Prostate gland (tissue), 2 donors: ENCODE data around the gene RPL28. TPM values are rescaled to one million over a fixed set of nuclear protein-coding genes. Genes with fewer than 3 reads are reported as not detected.

Source experiments
- DNase-seq: peaks from one replicate; pipeline ENCODE4 v3.0.0-alpha.2; 2019; ENCODE audit warnings: low spot score
- H3K27ac ChIP-seq, 2 donors: fragments of 200-600 bp; sonication (generic); 2 replicates each; pipeline ENCODE4 v1.5.1; 2017 to 2019
- H3K27me3 ChIP-seq: fragments of 200-600 bp; sonication (generic); replicated peaks from 2 replicates; pipeline ENCODE4 v1.5.1; 2019; ENCODE audit not compliant: insufficient read depth
- H3K36me3 ChIP-seq, 2 donors: fragments of 200-600 bp; sonication (generic); 1 replicate in 1 of 2; 2 replicates in 1 of 2; pipeline versions ENCODE4 v1.5.1 to v1.8.1; 2017 to 2019
- H3K4me1 ChIP-seq: fragments of 200-600 bp; sonication (generic); replicated peaks from 2 replicates; pipeline ENCODE4 v1.5.1; 2019
- H3K4me3 ChIP-seq, 2 donors: fragments of 200-600 bp; sonication (generic); 2 replicates each; pipeline ENCODE4 v1.5.1; 2017 to 2019
- H3K9me3 ChIP-seq: fragments of 200-600 bp; sonication (generic); 2 replicates; pipeline ENCODE4 v1.5.1; 2017
- POLR2A ChIP-seq: fragments of 450-650 bp; IDR thresholded peaks from one replicate; pipeline ENCODE4 v1.6.1; 2016; ENCODE audit warnings: antibody characterized with exemption, mild to moderate bottlenecking
- POLR2AphosphoS5 ChIP-seq: sonication (generic); formaldehyde crosslinking; IDR thresholded peaks from one replicate; pipeline ENCODE4 v1.6.1; 2017; ENCODE audit warnings: antibody characterized with exemption
- WGBS: methylation state at CpG from one replicate; pipeline ENCODE4 v1.1.5; 2018; 5-methylcytosine and 5-hydroxymethylcytosine counted together
- intact Hi-C: fragments of 100-400 bp; cut with DNase I; formaldehyde crosslinking; loops from one replicate; pipeline ENCODE4 v1.14.2; 2022
- total RNA-seq, 2 donors: library from RNA; depleted of rRNA; stranded (reverse); fragments of >200 nt; gene quantifications; one replicate each; pipeline ENCODE4 v1.1.0, GENCODE V29; 2016
- TF ChIP-seq, protein P1 (sequence below), 4 experiments: fragments of 200-600 bp in 2 of 4; fragments of 450-650 bp in 2 of 4; sonication (generic) in 2 of 4; IDR thresholded peaks; 1 replicate in 3 of 4; 2 replicates in 1 of 4; pipeline ENCODE4 v1.5.1; 2016 to 2019; ENCODE audit warnings: antibody characterized with exemption in 4 of 4, mild to moderate bottlenecking in 2 of 4, moderate library complexity in 2 of 4

Gene RPL28
- total RNA-seq, 2 donors from 2014 or later, result 439 to 554 TPM

DNA sequence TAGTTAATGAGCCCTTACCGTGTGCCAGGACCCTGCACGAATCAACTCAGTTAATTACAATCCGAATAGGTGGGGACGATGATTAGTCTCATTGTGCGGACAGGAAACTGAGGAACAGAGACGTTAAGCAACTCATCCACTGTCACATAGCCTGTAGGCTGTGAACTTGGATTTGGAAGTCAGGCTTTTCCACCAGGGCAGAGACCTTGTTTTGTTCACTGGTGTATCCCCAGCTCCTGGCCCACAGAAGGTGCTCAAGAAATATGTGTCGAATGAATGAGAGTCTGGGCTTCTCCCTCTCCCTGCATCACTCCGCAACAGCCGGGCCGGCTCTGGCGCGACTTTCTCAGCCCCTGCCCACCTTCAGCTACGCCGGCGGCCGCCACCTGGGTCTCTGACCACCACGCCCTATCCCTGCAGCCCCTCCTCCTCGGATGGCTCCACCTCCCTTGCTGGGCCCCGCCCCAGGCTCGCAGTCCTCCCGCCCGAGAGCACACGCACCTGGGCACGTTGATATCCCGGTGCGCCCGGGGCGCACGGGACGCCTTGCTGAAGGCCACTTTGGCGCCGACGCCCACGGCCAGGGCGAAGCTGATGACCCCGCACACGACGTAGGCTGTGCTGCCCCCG is 56.1 kb downstream of the RPL28 start:
- intact Hi-C loops, result no loop called here
- Histone ChIP-seq H3K27ac (no peak overlapping the region), H3K36me3 (no peaks in the 10 kb centered on the region), H3K27me3 (peaks cover 45% of the 10 kb centered on the region), H3K4me3 (no peak overlapping the region), H3K9me3 (no peaks in the 10 kb centered on the region), H3K4me1 (no peaks in the 10 kb centered on the region)
- TF ChIP-seq, protein P1, sequence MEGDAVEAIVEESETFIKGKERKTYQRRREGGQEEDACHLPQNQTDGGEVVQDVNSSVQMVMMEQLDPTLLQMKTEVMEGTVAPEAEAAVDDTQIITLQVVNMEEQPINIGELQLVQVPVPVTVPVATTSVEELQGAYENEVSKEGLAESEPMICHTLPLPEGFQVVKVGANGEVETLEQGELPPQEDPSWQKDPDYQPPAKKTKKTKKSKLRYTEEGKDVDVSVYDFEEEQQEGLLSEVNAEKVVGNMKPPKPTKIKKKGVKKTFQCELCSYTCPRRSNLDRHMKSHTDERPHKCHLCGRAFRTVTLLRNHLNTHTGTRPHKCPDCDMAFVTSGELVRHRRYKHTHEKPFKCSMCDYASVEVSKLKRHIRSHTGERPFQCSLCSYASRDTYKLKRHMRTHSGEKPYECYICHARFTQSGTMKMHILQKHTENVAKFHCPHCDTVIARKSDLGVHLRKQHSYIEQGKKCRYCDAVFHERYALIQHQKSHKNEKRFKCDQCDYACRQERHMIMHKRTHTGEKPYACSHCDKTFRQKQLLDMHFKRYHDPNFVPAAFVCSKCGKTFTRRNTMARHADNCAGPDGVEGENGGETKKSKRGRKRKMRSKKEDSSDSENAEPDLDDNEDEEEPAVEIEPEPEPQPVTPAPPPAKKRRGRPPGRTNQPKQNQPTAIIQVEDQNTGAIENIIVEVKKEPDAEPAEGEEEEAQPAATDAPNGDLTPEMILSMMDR (IDR thresholded peaks at IDR 0.05), result no peak
- TF ChIP-seq POLR2AphosphoS5 (no peak), POLR2A (no peak)
- DNase-seq, result no peak
- 3% methylated on average over 31 of the region's 39 CpGs for whole genome bisulfite sequencing

DNA sequence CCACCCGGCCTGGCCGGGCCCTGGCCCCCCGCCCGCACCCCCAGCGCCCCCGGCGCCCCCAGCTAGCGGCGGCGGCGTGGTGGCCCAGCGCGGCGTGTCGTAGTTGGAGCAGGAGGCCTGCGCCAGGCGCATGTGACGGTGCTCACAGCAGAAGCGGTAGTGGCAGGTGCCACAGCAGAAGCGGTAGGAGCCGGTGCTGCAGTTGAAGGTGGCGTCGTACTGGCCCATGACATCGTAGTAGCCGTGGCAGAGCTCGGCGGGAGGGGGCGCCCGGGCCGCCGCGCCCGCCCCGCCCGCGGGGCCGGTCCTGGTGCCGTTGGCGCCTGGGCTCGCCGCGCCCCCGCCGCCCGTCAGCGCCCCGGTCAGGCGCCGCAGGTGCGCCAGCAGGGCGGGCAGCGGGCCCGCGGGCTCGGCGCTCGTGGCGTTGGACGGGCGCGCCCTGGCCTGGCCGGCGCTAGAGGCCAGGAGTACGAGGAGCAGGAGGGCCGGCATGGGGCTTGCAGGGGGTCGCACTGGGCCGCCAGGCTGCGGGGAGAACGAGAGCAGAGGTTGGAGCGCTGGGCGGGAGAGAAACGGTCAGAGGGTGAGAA is 56.7 kb downstream of the RPL28 start:
- no peaks in the 10 kb centered on the region for H3K36me3 ChIP-seq
- H3K27ac ChIP-seq, result no peak overlapping the region
- H3K9me3 ChIP-seq, result no peaks in the 10 kb centered on the region
- 2% methylated on average over 23 of the region's 72 CpGs for WGBS
- no peaks in the 10 kb centered on the region for H3K4me1 ChIP-seq
- intact Hi-C loops, result no loop called here
- peaks cover 45% of the 10 kb centered on the region for H3K27me3 ChIP-seq
- no peak for DNase-seq
- TF ChIP-seq POLR2AphosphoS5 (no peak), POLR2A (no peak)
- TF ChIP-seq, protein P1 (IDR thresholded peaks at IDR 0.05), result no peak
- H3K4me3 ChIP-seq, result no peak overlapping the region

DNA sequence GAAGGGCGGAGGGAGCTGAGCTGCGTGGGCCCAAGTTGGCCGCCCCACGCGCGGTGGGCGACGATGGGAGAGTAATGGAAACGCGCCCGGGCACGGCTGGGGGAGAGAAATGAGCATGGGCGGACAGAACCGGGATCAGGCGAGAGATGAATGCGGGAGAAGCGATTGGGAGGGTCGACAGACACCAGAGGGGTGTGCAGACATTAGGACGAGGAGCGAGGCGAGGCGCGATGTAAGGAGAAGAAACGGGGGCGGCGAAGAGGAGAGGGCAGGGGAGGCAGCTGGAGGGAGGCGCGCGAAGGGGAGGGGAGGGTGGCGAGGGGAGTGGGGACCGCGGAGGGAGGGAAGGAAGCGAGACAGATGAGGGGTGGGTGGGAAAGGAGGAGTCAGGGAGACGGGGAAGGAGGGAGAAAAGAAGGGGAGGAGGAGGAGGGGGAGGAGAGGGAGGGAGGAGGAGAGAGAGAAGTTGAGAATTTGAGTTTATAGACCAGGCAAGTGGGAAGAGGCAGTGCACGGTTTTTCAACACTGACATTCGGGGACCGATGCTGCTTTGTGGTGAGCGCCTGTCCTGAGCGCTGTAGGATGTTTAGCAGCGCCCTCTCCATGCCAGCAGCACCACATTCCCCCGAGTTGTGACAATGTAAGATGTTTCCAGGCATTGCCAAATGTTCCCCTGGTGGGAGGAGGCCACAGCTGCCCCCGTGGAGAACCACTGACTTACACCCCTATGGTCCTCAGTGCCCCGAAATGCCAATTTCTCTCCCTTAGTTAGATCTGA is 57.5 kb downstream of the RPL28 start, which contains the start of gene SHISA7:
Gene SHISA7, minus strand, starts transcription at position 256 of the 779 bp plus-strand sequence. CDS start 437 bp downstream, outside the sequence.
- Histone ChIP-seq H3K27ac (no peak within 1 kb of the TSS), H3K4me1 (no peaks in the 10 kb centered on the region), H3K4me3 (no peak within 1 kb of the TSS), H3K27me3 (peaks cover 41% of the 10 kb centered on the region), H3K36me3 (no peaks in the 10 kb centered on the region), H3K9me3 (no peaks in the 10 kb centered on the region)
- intact Hi-C loops, result no loop called here
- no peak for DNase-seq
- 2% methylated on average over 43 of the region's 43 CpGs for WGBS
- TF ChIP-seq, protein P1 (IDR thresholded peaks at IDR 0.05), result no peak

DNA sequence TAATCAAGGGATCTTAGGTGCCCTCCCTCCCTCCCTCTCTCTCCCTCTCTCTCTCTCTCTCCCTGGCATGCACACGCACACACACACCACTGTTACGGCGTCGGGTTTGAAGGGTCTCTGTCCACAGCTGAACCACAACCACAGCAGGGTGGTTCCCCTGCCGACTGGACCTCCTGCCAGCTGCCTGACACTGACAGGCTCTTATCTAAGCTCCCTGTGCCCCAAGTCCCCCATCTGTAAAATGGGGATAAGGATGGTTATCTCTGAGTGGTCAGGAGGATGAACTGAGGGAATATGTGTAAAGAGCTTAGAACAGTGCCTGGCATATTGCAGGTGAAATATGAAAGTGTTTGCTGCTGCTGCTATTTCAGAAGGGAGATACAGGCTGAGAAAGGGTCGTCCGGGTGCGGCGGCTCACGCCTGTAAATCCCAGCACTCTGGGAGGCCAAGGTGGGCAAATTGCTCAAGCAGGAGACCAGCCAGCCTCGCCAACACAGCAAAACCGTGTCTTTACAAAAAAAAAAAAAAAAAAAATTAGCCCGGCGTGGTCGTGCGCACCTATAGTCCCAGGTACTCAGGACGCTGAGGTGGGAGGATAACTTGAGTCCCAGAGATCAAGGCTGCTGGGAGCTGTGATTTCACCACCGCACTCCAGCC is 58.2 kb downstream of the RPL28 start:
- Histone ChIP-seq H3K36me3 (no peaks in the 10 kb centered on the region), H3K4me3 (no peak overlapping the region), H3K4me1 (no peaks in the 10 kb centered on the region), H3K27ac (no peak overlapping the region), H3K27me3 (peaks cover 36% of the 10 kb centered on the region), H3K9me3 (no peaks in the 10 kb centered on the region)
- intact Hi-C loops, result no loop called here
- WGBS, result 18% methylated on average over 18 of the region's 18 CpGs
- TF ChIP-seq POLR2AphosphoS5, result no peak
- TF ChIP-seq POLR2A, result no peak
- TF ChIP-seq, protein P1 (IDR thresholded peaks at IDR 0.05), result no peak
- DNase-seq, result no peak
